ENCODE measurements around the gene SLCO1A2.

- TF ChIP-seq CTCF (IDR thresholded peaks at IDR 0.05) (no peak), POLR2A (IDR thresholded peaks at IDR 0.05) (no peak)
These were observed 42.6 kb downstream of the SLCO1A2 start for GRCh38 chr12:21292111-21292510.

All from adrenal gland (tissue), 5 donors.